Measurements from ENCODE around the gene ELFN1.

The ELFN1 gene

DNA sequence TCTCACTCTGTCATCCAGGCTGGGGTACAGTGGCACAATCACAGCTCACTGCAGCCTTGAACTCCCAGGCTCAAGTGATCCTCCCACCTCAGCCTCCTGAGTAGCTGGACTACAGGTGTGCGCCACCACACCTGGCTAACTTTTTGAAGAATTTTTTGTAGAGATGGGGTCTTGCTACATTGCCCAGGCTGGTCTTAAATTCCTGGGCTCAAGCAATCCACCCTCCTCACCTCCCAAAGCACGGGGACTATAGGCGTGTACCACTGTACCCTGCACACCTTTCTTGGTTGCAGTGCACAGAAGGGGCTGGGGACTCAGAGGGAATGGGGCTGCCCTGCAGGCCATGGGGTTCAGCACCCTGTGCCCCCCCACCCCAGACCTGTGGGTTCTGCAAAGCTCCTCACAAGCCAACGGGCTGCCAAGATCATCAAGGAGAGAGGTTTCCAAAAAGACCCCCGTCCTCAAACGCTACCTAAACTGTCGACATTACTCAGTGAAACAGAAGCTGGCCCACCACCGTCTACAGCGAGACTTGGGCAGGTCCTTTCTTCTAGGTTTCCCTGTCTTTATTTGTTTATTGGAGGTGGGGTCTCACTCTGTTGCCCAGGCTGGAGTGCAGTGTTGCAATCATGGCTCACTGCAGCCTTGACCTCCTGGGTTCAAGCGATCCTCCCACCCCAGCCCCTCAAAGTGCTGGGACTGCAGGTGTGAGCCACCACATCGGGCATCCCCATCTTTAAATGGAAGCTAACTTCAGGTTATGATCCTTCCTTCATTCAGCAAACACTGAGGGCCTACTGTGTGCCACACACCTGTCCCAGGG is 26.6 kb upstream of the ELFN1 start:
- no peak for DNase-seq

DNA sequence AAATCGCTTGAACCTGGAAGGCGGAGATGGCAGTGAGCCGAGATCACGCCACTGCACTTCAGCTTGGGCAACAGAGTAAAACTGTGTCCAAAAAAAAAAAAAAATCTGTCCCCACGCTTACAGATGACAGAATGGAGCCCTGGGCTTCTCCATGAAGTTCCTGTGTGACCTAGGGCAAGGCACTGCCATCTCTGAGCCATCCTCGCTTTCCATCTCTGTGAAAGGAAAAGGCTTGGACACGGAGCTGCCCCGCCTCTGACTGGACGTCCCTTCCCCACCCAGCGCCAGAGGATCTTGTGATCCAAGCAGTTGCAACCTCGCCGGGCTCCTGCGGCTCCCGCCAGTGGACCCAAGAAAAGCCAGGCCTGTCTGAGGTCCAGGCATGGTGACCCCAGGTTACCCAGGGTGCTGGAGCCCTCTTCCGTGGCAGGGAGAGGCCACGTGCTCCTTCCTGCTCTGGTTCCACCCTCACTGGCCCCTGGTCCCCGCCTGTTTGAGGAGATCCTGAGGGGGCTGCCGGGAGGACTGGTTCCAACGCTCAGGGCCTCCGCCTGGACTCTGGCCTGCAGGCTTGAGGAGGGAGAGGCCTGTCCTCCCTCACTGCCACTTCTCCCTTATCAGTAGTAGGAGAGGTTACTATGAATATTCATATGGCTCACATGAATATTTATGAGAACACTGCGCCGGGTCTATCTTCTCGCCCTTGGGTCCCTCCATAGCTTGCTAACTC is 25.6 kb upstream of the ELFN1 start:
- DNase-seq: no peak

DNA sequence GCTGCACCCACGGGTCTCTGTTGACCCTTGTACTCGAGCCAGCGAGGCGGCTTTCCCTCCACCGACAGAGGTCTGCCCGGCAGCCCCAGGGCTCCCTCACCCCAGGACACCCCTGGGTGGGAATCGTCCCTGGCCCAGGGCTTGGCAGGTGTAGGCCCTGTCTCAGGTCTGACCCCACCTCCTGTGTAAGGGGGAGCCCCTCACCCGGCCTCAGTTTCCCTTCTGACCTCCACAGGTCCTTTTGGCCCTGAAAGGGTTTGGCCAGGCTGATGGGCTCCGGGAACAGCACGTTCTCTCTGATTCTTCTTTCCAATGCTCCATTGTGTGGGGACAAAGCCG is 25.0 kb upstream of the ELFN1 start:
- no peak for DNase-seq

DNA sequence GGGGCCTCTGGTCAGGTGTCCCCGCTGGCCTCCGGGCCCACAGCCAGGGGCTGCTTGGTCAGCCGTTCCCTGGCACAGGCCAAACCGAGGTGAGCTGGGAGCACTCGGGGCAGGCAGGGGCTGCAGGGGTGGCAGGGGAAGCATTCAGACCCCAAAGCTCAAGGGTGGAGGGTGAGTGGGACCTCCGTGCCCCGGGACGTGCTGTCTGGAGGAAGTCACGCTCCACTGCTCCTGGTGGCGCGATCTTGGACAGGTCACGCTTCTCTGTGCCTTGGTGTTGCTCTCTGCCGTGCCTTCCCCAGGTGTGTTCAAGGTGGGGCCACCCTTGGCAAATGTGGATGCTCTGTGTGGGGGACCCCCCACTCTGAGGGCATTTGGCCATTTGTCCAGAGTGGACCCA is 24.6 kb upstream of the ELFN1 start:
- no peak for DNase-seq

DNA sequence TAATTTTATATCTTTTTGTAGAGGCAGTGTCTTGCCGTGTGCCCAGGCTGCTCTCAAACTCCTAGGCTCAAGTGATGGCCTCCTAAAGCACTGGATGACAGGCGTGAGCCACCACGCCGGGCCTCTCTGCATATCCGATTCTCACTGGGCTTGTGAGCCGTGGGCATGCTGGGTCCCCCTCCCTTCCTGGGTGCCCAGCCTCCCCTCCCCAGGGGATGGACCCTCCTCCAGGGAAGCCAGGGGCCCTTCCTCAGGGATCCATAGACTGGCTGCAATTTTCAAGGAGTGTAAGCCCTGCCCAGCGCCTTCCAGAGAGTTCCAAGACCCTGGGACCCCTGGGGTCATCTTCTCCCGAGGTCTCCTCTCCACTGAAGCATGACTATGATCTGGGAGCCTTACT is 23.7 kb upstream of the ELFN1 start:
- DNase-seq: no peak

DNA sequence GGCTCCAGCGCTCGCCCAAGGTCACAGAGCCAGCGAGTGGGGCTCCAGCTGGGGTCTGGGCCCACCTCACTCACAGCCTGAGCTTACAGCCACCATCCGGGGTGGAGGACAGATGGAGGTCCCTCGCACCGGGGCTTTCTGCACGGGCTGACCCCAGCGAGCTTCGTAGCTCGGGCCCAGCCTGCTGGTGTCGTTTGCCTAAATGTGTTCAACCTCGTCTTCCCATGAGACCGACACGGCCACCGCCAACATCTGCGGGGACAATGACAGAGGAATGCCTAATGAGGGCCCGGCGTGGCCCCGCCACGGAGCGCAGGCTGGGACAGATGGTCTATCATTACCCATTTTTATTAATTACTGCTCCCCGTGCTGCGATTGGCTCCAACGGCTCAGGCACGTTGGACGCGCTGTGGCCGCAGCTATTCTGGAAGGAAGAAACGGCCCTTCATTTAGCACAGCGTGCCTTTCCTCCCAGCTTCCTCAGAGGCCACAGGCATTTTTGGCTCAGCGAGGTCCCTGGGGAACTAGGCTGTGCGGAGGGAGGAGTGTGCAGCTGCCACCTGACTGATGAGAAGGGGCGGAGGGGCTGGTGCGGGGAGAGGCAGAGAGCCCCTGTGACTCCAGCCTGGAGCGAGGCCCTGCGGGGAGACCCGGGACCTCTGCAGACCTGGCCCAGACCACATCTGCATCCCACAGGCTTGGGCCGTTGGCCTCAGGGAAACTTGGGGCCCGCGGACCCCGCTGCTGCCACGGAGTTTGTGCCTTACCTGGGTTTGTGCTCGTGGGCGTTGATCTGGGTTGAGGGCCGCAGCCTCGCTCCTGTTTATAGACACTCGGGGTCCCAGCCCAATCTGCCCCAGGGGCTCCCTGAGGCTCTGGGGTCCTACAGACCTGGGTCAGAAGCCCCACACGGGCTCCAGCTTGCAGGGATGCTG is 22.9 kb upstream of the ELFN1 start:
- no peak for DNase-seq

DNA sequence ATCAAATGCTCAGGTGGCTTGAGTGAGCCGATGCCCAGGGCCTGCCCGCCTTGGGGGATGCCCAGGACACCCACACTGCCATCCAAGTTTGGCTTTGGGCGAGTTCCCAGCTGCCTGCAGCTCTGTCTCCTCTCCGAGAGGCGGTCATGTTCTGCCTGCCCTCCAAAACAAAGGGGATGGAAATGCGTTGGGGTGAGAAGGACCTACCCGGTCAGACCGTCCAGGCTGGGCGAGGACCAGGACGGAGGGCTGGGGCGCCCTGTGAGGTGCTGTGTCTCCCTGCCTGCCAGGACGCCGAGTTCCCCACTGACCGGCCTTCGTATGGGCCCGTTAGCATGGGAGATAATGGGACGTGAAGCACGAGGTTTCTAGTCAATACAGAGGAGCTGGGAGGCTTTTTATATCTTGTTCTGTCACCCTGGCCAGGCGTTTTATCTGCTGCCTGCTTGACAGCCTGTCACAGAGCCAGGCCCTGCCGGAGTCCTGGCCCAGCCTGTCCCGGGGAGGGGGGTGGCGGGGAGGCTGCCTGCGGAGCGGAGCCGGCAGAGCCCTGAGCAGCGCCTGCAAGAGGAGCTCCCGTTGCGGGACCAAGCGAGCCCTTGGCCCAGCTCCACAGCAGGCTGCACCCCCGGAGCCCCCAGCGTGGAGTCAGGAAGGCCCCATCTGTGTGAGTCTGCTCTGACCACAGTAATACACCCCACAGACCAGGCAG is 22.0 kb upstream of the ELFN1 start:
- no peak for DNase-seq

DNA sequence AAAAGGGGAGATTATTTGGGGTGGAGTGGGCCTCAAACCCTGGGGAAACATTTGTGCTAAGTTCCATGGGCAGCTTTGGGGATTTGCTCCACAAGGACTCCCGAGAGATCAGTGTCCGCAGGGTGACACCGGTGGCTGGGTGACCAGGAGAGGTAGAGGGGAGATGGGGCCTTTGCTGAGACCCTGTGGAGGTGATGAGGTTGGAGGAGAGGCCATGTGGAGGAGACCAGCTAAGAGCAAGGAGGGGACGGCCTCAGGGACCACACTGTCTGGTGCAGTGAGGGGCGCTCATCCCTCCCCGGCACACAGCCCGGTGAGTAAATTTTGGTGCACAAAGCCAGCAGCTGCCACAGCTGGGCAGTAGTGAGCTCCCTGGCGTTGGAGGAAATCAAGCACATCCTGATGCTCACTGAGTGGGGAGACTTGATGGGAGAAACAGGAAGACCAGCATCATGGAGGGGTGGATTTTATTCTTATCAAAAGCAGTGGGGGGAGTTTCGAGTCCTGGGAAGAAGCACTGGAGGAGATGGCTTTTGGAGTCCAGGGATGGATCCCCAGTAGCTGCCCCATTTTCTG is 20.2 kb upstream of the ELFN1 start:
- no peak for DNase-seq

DNA sequence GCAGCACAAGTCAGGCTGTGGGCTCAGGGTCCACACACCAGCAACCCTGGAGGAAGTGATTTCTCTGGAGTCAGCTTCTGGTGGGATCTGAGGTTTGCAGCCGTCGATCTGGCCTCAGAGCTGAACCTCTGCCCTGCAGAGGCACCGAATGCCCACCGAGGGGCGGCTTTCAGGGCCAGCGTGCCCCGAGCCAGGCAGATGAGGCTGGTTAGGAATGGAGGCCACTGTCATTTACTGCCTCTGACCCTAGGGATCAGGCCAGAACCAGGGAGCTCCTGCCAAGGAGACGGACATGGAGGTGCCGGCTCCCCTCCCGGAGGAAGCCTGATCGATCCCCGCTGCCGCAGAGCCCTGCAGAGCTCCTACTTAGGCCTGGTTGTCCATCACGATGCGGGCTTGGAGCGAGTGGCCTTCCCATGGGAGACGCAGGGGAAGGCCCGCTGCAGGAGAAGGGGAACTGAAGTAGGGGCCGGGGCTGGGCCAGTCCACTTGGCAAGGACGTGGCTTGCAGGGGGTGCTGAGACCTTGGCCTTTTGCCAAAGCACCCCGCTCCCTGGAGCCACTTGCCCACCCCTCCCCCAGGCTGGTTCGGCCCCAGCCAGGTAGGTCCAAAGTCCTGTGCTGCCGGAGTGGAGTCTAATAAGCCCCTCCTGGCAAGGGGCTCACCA is 19.6 kb upstream of the ELFN1 start:
- DNase-seq: no peak

DNA sequence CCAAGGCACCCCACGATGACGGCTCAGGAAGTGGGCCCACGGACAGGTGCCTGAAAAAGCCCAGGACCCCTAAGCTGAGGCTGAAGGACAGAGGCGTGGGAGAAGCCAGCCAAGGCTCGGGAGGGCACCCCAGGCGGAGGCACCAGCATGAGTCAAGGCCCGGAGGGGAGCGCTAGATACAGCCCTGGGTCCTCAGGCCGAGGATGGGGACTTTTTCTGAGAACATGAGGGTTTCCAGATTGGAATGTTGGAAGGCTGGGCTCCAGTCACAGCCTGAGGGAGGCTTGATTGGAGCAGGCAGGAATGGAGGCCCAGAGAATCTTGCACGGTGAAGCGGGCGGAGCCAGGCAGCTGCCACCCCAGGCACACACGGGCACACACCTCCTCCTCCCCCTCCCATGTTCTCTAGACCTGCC is 19.0 kb upstream of the ELFN1 start:
- DNase-seq: no peak

DNA sequence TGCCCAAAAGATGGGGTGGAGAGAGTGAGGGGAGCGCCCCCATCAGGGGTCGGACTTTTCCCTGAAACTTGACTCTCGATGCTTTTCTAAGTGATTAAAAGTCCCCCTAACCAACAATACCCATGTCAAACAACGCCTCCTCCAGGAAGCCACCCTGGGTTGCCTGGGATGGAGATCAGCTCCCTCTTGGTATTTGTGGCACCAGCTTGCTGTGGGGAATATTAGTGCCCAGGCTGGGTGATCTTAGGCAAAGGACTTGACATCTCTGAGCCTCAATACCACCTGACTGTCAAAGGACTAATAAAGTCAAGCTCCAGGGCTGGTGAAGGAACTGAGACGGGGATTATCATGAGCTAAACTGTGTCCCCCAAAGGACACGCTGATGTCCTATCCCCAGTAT is 18.2 kb upstream of the ELFN1 start:
- DNase-seq: no peak

DNA sequence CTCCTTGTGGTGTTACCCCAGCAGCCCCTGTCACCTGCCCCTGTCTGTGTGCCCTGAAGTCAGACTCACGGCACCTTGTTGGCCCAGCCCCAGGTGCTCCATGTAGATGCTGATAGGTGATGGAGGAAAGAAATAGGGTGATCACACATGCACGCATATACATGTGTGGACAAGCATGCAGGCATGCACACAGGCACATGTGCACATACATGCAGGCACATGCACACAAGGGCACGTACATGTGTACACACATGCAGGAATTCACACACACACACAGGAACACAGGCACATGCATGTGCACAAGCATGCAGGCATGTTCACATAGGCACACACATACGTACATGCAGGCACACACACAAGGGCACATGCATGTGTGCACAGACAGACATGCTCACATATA is 16.6 kb upstream of the ELFN1 start:
- no peak for DNase-seq

DNA sequence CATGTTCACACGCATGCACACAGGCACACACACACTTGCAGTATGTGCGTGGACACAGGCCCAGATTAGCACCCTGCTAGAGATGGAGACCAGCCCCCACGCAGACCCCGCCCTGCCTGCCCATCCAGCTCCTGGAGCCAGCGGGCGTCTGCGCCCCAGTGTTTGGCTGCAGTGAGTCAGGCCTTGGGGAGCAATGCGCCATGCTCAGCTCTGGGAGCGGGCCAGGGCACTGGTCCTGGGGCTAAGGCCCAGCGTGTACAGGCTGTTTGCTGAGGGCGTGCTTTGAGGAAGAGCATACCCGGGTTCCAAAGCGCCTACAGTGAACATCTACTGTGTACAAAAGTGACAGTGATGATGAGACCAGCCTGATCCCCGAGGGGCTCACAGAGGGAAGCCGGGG is 16.0 kb upstream of the ELFN1 start:
- DNase-seq: no peak

DNA sequence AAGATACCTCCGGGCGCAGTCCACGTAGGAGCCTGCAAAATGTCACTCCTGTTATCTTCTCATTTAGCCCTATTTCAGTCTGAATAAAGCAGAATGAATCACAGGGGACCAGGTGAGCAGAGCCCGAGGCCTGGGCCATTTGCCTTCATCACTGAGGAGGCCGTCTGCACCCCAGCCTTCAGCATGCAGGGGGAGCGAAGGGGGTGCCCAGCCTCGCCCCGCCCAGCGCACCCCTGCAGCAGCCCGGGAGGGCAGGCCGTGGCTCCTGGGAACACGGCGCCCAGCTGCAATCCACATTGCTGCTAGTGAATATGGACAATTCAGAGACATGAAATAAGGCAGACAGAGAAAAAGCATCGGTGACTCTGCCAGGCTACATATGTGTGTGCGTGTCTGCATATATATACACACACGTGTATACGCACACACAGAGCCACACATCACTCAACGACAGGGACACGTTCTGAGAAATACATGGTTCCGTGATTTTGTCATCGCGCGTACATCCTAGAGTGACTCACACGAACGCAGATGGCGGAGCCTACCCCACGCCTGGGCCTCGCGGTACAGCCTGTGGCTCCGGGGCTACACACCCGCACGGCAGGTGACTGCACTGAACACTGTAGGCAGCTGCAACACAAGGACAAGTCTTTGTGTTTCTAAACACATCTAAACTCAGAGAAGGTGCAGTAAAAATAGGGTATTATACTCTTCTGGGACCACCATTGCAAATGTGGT is 15.2 kb upstream of the ELFN1 start:
- DNase-seq: no peak

DNA sequence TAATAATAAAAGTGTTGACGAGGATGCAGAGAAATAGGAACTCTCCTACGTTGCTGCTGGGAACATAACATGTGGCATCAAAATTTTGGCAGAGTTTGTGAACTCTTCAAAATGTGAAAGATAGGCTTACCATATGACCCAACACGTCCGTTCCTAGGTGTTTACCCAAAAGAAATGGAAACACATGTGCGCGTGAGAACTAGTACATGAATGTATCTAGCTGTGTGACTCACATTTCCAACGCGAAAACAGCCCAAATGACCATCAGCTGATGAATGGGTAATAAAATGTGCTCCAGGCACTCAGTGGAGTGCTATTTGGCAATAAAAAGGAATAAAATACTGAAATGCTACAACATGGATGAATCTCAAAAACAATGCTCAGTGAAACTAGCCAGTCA is 10.4 kb upstream of the ELFN1 start:
- DNase-seq: no peak

DNA sequence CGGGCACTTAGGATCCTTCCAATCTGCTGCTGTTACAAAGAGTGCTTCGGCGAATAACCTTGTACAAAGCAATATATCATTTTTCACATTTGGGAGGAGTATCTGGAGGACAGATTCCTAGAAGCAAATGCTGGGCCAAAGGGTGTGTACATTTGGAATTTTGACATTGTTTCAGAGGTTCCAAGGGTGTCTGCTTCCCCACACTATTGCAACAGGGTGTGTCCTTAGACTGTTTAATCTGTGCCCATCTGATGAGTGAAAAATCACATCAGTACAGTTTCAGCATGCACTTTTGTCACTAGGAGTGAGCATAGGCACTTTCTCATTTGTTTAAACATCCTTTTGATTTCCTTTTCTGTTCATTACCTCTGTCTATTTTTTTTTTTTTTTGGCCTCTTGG is 8.6 kb upstream of the ELFN1 start:
- DNase-seq: no peak

DNA sequence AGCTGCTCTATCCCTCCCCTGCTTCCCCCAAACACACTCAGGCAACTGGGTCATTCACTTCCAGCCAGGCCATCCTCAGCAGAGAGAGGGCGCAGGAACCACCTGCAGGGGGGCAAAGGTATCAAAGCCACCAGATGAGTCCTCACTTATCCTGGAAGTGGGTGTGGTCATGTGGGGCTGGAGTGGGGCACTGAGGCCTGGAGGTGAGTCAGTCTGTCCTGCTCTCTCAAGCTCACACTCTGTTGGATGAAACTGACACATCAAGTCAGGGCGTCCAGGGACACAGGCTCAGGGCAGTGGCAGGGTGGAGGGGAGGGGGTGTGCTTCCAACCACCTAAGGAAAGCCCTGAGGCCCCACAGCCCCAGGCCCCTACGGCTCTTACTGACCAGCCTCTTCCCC is 8.0 kb upstream of the ELFN1 start:
- no peak for DNase-seq

DNA sequence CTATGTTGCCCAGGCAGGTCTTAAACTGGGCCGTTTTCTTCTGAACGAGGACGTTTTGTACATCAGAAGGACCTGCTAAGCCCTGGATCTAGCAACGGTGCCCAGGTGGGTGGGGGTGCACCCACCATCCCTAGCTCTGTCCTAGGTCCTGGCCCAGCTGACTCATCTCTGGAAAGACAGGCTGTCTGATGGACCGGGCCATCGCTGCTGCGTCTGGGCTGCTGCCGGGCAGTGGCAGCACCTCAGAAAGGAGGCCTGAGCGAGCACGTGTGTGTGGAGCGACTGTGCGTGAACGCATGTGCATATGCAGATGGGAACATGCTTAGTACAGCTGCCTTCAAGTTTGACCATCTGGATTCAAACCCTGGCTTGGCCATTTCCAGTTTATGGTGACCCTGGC is 7.3 kb upstream of the ELFN1 start:
- no peak for DNase-seq

DNA sequence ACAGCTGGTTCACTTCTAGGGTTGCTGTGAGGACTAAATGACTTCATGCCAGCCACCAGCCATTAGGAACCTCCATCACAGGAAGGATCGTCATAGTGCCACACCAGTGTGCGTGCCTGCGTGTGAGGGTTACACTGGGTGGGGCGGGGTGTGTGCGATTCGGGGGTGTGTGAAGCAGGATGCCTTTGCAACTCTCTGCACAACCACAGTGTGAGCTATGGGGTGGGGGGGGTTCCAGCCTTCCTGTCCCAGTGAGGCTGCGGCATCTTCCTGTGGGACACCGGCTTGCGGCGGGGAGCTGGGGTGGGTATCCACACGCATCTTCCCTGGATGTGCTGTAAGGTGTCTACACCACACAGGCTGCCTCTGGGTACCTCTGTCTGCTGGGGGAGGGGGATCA is 6.9 kb upstream of the ELFN1 start:
- DNase-seq: no peak

DNA sequence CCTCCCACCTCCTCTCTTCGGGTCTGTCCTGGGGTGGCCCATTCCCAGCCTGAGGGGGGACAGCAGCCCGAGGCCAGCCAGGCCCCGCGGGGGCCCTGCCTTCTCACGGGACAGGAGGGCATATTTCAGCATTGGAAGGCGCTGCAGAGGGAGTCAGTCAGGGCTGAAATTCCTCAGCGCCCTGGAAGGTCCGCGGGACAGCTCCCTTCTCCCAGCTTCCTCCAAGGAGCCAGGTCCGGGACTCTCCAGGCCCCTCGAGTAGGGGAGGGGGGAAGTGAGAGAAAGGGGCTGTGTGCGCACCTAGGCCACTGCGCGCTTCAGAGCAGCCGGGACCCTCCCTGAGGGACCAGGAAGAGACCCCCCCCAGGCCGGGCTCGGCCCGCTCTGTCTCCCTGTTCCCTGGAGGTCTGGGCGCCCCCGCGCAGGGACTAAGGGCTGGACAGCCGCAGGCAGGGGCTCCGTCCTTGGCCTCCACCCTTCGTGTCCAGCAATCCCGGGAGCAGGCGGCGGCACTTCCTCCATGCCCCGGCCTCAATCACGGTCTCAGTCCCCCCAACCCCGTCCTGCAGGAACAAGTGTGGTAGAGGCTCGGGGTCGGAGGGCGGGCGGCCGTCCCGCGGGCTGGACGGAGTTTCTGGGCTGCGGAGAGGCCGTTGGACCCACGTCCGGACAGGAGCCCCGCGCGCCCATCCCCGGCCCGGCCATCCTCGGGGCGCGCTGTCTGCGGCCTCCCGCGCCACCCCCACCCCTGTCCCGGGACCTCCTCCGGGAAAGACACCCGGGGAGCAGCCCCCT is 6.0 kb upstream of the ELFN1 start:
- DNase-seq: no peak
